Transverse colon (tissue), 4 donors: Measurements from ENCODE around the gene ZNF678. TPM values are rescaled to one million over a fixed set of nuclear protein-coding genes. Genes with fewer than 3 reads are reported as not detected.

ENCODE experiments used
- DNase-seq: peaks from one replicate; pipeline ENCODE4 v3.0.0-alpha.2; 2019
- H3K27ac ChIP-seq, 4 donors: fragments of 200-600 bp; sonication (generic); 2 replicates each; pipeline ENCODE4 v1.5.1; 2016 to 2018; ENCODE audit warnings: inconsistent platforms in 4 of 4
- H3K27me3 ChIP-seq: fragments of 200-600 bp; sonication (generic); 2 replicates; pipeline ENCODE4 v1.5.1; 2017; ENCODE audit warnings: inconsistent platforms
- H3K36me3 ChIP-seq, 4 donors: fragments of 200-600 bp; sonication (generic); 2 replicates each; pipeline ENCODE4 v1.5.1; 2017 to 2019; ENCODE audit warnings: inconsistent platforms in 4 of 4
- H3K4me1 ChIP-seq, 4 donors: fragments of 200-600 bp; sonication (generic); 2 replicates each; pipeline ENCODE4 v1.5.1; 2017 to 2020; ENCODE audit warnings: inconsistent platforms in 4 of 4
- H3K4me3 ChIP-seq, 4 donors: fragments of 200-600 bp; sonication (generic); 1 replicate in 1 of 4; 2 replicates in 3 of 4; pipeline versions ENCODE4 v1.5.1 to v1.6.1; 2017 to 2019; ENCODE audit warnings: inconsistent platforms in 4 of 4
- H3K9me3 ChIP-seq, 2 donors: fragments of 200-600 bp; sonication (generic); 2 replicates each; pipeline ENCODE4 v1.5.1; 2017 to 2019; ENCODE audit warnings: inconsistent platforms in 2 of 2
- EP300 ChIP-seq: sonication (generic); formaldehyde crosslinking; IDR thresholded peaks from one replicate; pipeline ENCODE4 v1.6.1; 2017; ENCODE audit warnings: antibody characterized with exemption, low read depth
- POLR2A ChIP-seq: fragments of 450-650 bp; IDR thresholded peaks from one replicate; pipeline ENCODE4 v1.6.1; 2016; ENCODE audit warnings: antibody characterized with exemption, mild to moderate bottlenecking, moderate library complexity
- POLR2AphosphoS5 ChIP-seq, 3 donors: sonication (generic); formaldehyde crosslinking; IDR thresholded peaks; one replicate each; pipeline ENCODE4 v1.6.1; 2016; ENCODE audit warnings: antibody characterized with exemption in 3 of 3
- WGBS, 2 donors: methylation state at CpG; one replicate each; pipeline ENCODE4 v1.1.5; 2018; ENCODE audit warnings: low coverage in 1 of 2; 5-methylcytosine and 5-hydroxymethylcytosine counted together
- in situ Hi-C, 4 donors: fragments of 200-750 bp; cut with MboI; loops; one replicate each; pipeline versions ENCODE4 v1.15.0 to v1.15.1; 2017; ENCODE audit warnings: low sequenced_read_pairs in 3 of 4, low pct_ligation_motif_present in 1 of 4, low pct_unique_long_range_greater_than_20kb in 1 of 4
- intact Hi-C: fragments of 100-400 bp; cut with DNase I; formaldehyde crosslinking; loops from one replicate; pipeline ENCODE4 v1.15.1; 2023; ENCODE audit warnings: low total_unique reads
- total RNA-seq, 4 donors: library from RNA; depleted of rRNA; stranded (reverse); fragments of >200 nt; gene quantifications; one replicate each; pipeline ENCODE4 v1.1.0, GENCODE V29; 2016
- TF ChIP-seq, protein P1 (sequence below), 5 experiments: fragments of 200-600 bp in 3 of 5; fragments of 450-650 bp in 2 of 5; sonication (generic) in 3 of 5; IDR thresholded peaks; 1 replicate in 2 of 5; 2 replicates in 3 of 5; pipeline ENCODE4 v1.5.1; 2016 to 2017; ENCODE audit warnings: antibody characterized with exemption in 5 of 5, inconsistent platforms in 3 of 5, mild to moderate bottlenecking in 2 of 5, moderate library complexity in 1 of 5

ZNF678 gene
- total RNA-seq, 4 donors from 2014 or later, result 5.2 to 80.2 (median 14.7) TPM

- Histone ChIP-seq H3K9me3 (no peaks in the 10 kb centered on the region), H3K4me1 (peaks cover 12 to 42% (median 27%) of the 10 kb centered on the region in 4 donors), H3K36me3 (no peaks in the 10 kb centered on the region), H3K27me3 (no peaks in the 10 kb centered on the region), H3K27ac (no peak overlapping the region), H3K4me3 (no peak overlapping the region)
- intact Hi-C loops, result no loop called here
- WGBS, 2 donors, result 75 to 100% methylated on average over 2 to 5 of the region's 5 CpGs
- in situ Hi-C loops, result no loop called here
- no peak for DNase-seq
- no peak for TF ChIP-seq POLR2A
- TF ChIP-seq, protein P1, sequence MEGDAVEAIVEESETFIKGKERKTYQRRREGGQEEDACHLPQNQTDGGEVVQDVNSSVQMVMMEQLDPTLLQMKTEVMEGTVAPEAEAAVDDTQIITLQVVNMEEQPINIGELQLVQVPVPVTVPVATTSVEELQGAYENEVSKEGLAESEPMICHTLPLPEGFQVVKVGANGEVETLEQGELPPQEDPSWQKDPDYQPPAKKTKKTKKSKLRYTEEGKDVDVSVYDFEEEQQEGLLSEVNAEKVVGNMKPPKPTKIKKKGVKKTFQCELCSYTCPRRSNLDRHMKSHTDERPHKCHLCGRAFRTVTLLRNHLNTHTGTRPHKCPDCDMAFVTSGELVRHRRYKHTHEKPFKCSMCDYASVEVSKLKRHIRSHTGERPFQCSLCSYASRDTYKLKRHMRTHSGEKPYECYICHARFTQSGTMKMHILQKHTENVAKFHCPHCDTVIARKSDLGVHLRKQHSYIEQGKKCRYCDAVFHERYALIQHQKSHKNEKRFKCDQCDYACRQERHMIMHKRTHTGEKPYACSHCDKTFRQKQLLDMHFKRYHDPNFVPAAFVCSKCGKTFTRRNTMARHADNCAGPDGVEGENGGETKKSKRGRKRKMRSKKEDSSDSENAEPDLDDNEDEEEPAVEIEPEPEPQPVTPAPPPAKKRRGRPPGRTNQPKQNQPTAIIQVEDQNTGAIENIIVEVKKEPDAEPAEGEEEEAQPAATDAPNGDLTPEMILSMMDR (IDR thresholded peaks at IDR 0.05), result no peak
- TF ChIP-seq EP300, result no peak
- TF ChIP-seq POLR2AphosphoS5 (IDR thresholded peaks at IDR 0.05), result no peak
Observed at GRCh38 chr1:227546059-227546458, 17.3 kb upstream of the ZNF678 start.

GRCh38 chr1:227546598-227547309 is 16.6 kb upstream of the ZNF678 start:
- Histone ChIP-seq H3K27me3 (no peaks in the 10 kb centered on the region), H3K4me1 (peaks cover 12 to 39% (median 23%) of the 10 kb centered on the region in 4 donors), H3K9me3 (peaks cover 0 to 4% of the 10 kb centered on the region in 2 donors), H3K4me3 (no peak overlapping the region), H3K27ac (no peak overlapping the region), H3K36me3 (no peaks in the 10 kb centered on the region)
- DNase-seq, result no peak
- in situ Hi-C loops (no loop called here), intact Hi-C loops (no loop called here)
- no peak for TF ChIP-seq POLR2A
- TF ChIP-seq, protein P1 (IDR thresholded peaks at IDR 0.05), result no peak
- TF ChIP-seq EP300, result no peak
- no peak for TF ChIP-seq POLR2AphosphoS5 (IDR thresholded peaks at IDR 0.05)
- 89% methylated on average over 8 of the region's 8 CpGs; no CpG with 5 or more reads in 1 of the 2 donors for WGBS, 2 donors

- intact Hi-C loops (no loop called here), in situ Hi-C loops (no loop called here)
- no peaks in the 10 kb centered on the region for H3K36me3 ChIP-seq
- TF ChIP-seq EP300, result no peak
- TF ChIP-seq, protein P1 (IDR thresholded peaks at IDR 0.05), result no peak
- TF ChIP-seq POLR2A, result no peak
- TF ChIP-seq POLR2AphosphoS5 (IDR thresholded peaks at IDR 0.05), result no peak
- no peak overlapping the region for H3K4me3 ChIP-seq
- DNase-seq, result no peak
- H3K9me3 ChIP-seq, result peaks cover under 1 to 4% of the 10 kb centered on the region in 2 donors
- H3K27me3 ChIP-seq, result no peaks in the 10 kb centered on the region
- WGBS, 2 donors, result 72% methylated on average over 7 of the region's 8 CpGs; no CpG with 5 or more reads in 1 of the 2 donors
- peak overlapping the region; percentile 36 to 49 (median 42) for H3K27ac ChIP-seq
- H3K4me1 ChIP-seq, result peaks cover 12 to 37% (median 18%) of the 10 kb centered on the region in 4 donors
Observed at GRCh38 chr1:227547310-227548118, 15.8 kb upstream of the ZNF678 start.

GRCh38 chr1:227548119-227548397 is 15.3 kb upstream of the ZNF678 start:
- intact Hi-C loops (no loop called here), in situ Hi-C loops (no loop called here)
- peaks cover 8 to 33% (median 14%) of the 10 kb centered on the region in 4 donors for H3K4me1 ChIP-seq
- H3K27ac ChIP-seq, result peak overlapping the region; percentile 36 to 49 (median 42)
- no peak overlapping the region for H3K4me3 ChIP-seq
- TF ChIP-seq, protein P1 (IDR thresholded peaks at IDR 0.05), result no peak
- TF ChIP-seq POLR2AphosphoS5 (IDR thresholded peaks at IDR 0.05), result no peak
- no peak for TF ChIP-seq POLR2A
- no peak for TF ChIP-seq EP300
- no peak for DNase-seq
- no peaks in the 10 kb centered on the region for H3K27me3 ChIP-seq
- H3K9me3 ChIP-seq, result peaks cover 4% of the 10 kb centered on the region in 2 donors
- H3K36me3 ChIP-seq, result no peaks in the 10 kb centered on the region
